Activated CD8-positive, alpha-beta memory T cell treated with anti-CD3 and anti-CD28 coated beads for 48 hours (primary cell): ENCODE results near the gene TCP1.
"Not testable (repeated sequence)": the region's sequence is repeated elsewhere in the genome, so short reads cannot be mapped to it uniquely, and the experiment has no call there.

Source experiments
- DNase-seq, 3 experiments: peaks; one replicate each; pipeline ENCODE4 v3.0.0-alpha.2; 2020; ENCODE audit warnings: low read depth in 2 of 3, low spot score in 2 of 3

The TCP1 gene

GRCh38 chr6:159789377-159790148 is at the start of gene TCP1:
TCP1 (minus strand) TSS chr6:159789602; CDS start chr6:159789468, 134 bp downstream.
- DNase-seq, result peak; percentile 88 to 97 (median 96)

- no peak for DNase-seq
Observed at GRCh38 chr6:159838020-159838744, 48.8 kb upstream of the TCP1 start.

GRCh38 chr6:159837511-159837910 is 48.1 kb upstream of the TCP1 start:
- no peak for DNase-seq

GRCh38 chr6:159836718-159837490 is 47.5 kb upstream of the TCP1 start:
- DNase-seq, result no peak

DNA sequence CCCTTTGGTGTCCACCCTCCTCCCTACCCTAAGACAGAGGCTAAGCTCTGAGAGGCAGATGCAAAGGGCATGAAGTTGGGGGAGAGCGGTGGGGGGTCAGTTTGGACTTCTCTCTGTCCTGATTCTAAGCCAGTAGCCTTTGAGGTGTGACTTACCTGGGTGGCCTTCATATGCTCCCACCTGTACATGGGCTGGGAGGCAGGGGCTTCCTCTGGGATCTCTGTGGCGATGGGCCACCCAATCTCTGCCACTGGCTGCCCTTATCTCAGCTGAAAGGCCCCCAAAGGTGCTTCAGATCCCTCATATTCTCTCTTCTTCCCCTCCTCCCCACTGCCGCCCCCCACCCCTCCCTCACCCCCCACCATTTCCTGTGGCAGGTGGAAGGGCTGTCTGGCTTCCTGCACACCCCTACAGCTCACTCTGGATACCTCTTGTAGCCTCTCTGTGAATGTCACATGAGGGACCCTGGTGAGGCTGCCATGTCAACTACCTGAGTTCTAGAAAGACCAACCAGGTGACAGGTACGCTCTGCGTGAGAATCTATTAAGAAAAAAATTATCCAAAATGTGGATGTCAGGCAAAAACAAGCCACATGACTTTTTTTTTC is 44.7 kb upstream of the TCP1 start:
- no peak for DNase-seq

DNA sequence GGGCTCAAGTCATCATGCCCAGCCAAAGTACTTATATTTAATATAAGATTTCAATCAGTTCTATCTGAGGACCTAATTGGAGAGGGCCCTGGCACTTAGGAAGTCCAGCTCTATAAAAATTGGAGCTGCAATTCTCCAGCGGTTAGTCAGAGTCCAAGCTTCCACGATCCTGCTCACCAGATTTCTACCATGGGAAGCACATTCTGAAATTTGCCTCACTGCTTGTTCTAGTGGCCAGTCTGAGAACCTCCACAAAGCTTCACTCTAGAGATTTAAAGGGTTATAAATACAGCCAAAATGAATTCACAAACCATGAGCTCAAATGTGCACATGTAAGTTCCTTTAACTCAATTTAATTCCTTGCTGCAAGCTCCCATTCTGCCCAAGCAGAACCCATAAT is 44.2 kb upstream of the TCP1 start:
- DNase-seq, result no peak

- no peak for DNase-seq
Observed at GRCh38 chr6:159832946-159833345, 43.5 kb upstream of the TCP1 start.

DNA sequence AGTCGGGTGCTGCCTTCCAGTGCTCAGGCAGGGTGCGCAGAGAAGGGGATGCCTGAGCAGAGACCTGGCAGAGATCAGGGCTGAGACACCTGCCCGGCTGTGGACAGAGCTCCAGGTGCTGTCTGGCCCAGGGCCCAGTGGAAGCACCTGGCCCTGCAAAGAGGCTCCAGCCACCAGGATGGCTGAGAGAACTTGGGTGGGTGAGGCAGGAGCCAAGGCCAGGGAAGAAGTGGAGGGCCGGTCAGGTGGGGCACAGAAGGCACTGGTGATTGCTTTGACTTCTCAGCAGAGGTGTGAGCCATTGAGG is 41.9 kb upstream of the TCP1 start:
- no peak for DNase-seq

- DNase-seq, result no peak
Observed at GRCh38 chr6:159830501-159831372, 41.3 kb upstream of the TCP1 start.

GRCh38 chr6:159829526-159829925 is 40.1 kb upstream of the TCP1 start:
- DNase-seq, result no peak

DNA sequence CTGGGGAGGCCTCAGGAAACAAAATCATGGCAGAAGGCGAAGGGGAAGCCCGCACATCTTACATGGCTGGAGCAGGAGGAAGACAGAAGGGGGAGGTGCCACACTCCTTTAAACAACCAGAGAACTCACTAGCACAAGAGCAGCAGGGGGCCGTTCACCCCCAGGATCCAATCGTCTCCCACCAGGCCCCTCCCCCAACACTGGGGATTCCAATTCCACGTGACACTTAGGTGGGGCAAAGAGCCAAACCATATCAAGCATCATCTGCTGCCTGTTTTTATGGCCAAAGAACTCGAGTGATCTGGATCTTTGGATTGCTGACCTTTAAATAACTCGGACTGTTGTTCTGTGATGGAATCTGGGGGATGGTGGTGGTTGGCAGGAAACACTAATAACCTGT is 38.7 kb upstream of the TCP1 start:
- no peak for DNase-seq

DNA sequence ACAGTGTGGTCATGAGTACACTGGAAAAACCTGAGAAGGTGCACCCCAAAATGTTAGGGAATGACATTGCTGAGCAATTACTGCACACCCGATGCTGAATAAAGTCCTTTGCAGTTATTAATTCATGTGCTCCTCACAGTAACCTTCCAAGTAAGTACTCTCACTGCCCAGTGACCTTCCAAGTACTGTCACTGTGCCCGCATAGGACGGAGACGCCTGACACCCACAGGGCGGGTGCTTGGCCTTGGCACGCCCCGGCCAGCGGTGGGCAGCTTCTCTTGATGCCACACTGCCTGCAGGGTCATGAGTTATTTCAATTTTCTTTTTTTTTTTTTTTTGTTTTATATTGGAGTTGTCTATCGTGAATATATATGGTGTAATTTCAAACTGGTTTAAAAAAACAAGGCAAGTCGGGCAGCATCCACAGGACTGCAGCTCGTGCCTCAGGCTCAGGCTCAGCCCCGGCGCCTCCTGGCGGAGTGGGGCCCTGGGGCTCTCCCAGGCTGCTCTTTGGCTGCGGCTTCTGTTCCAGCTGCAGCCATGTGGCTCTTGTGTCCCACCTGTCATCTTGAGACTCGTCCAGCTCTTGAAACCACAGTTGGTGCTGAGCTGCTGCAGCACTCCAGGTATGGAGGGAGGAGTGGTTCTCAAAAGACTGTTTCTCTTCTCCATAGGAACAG is 37.7 kb upstream of the TCP1 start:
- DNase-seq, result no peak

GRCh38 chr6:159826004-159826403 is 36.6 kb upstream of the TCP1 start:
- DNase-seq, result no peak

- not testable (repeated sequence) for DNase-seq
Observed at GRCh38 chr6:159824690-159825089, 35.3 kb upstream of the TCP1 start.

DNA sequence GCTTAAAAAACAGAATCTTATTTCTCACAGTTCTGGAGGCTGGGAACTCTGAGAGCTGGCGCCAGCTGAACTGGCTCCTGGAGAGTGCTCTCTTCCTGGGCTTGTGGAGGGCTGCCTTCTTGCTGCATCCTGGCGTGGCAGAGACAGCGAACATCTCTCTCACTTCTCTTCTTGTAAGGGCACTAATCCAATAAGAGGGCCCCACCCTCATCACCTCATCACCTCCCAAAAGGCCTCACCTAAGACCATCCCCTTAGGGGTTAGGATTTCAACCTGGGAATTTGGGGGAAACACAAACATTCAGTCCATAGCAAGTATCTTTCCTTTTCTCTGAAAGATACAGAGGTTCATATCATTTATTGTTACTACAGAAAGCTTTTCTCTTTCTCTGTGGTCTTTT is 34.6 kb upstream of the TCP1 start:
- DNase-seq, result no peak

GRCh38 chr6:159821726-159822125 is 32.3 kb upstream of the TCP1 start:
- no peak for DNase-seq

DNA sequence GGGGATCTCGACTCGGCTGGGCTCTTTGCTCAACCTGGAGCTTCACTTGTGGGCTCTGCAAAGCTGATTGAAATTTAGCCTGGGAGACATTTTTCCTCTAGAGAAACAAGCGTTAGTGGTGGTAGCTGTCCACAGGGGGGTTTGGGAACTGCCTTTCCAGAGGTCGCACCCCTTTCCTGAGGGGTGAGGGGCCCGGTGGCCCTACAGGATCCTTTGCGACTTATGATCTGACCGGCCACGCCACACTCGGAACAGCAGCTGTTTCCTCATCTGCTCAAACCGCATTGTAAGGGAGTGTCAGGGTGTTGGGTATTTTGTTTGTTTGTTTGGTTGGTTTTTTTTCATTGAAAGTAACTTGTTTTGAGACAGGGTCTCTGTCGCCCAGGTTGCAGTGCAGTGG is 31.7 kb upstream of the TCP1 start:
- no peak for DNase-seq

- DNase-seq, result peak in 1 of 3 experiments; percentile 5
Observed at GRCh38 chr6:159819932-159820640, 30.7 kb upstream of the TCP1 start.

DNA sequence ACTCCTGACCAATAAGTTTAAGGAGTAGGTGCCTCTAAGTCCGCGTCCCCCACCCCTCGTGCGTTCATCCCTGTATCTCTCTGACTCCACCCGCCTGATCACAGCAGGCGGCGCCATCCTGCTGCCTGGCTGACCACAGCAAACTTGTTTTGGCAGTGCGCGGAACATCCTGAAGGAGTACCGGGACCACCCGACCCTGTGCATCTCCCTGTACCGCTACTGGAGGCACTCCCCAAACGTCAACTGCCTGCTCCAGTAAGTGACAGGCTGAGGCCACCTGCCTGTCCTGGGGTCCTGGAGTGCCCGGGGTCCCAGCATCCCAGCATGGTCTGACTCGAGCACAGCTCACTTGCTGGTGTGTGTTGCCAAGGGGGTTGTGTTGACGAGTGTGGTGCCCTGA is 29.7 kb upstream of the TCP1 start:
- no peak for DNase-seq
